Chondrocyte (in vitro differentiated cells): ENCODE measurements around the gene PDE9A. TPM values are rescaled to one million over a fixed set of nuclear protein-coding genes. Genes with fewer than 3 reads are reported as not detected.
"Not testable (repeated sequence)": the region's sequence is repeated elsewhere in the genome, so short reads cannot be mapped to it uniquely, and the experiment has no call there.

Experiments
- DNase-seq: peaks from one replicate; pipeline ENCODE4 v3.0.0; 2021; ENCODE audit warnings: mixed read lengths, low spot score
- H3K27ac Mint-ChIP-seq: one replicate; pipeline ENCODE4 v1.8.0; 2021; ENCODE audit warnings: mild to moderate bottlenecking, moderate library complexity, mixed read lengths; ENCODE audit not compliant: unreplicated experiment
- H3K27me3 Mint-ChIP-seq: 2 replicates; pipeline ENCODE4 v1.8.0; 2021; ENCODE audit warnings: low read depth, mixed read lengths
- H3K36me3 Mint-ChIP-seq: 2 replicates; pipeline ENCODE4 v1.8.0; 2021; ENCODE audit warnings: low read depth, mixed read lengths
- H3K4me1 Mint-ChIP-seq: 2 replicates; pipeline ENCODE4 v1.8.0; 2021; ENCODE audit warnings: low read depth, mild to moderate bottlenecking, mixed read lengths
- H3K4me3 Mint-ChIP-seq: one replicate; pipeline ENCODE4 v1.8.0; 2021; ENCODE audit warnings: mild to moderate bottlenecking, moderate library complexity, mixed read lengths; ENCODE audit not compliant: unreplicated experiment
- H3K9me3 Mint-ChIP-seq: 2 replicates; pipeline ENCODE4 v1.8.0; 2021; ENCODE audit warnings: low read depth, mixed read lengths
- total RNA-seq: library from RNA; stranded (reverse); gene quantifications from 3 replicates; pipeline ENCODE4 v1.2.1, GENCODE V29; 2021
- TF ChIP-seq, protein P1 (sequence below): fragments of 200-600 bp; sonication (generic); IDR thresholded peaks from 2 replicates; pipeline ENCODE4 v1.5.0; 2021; ENCODE audit warnings: antibody characterized with exemption, mild to moderate bottlenecking, moderate library complexity

PDE9A gene
- total RNA-seq, 1 donor from 2014 or later: 0.60 TPM

DNA sequence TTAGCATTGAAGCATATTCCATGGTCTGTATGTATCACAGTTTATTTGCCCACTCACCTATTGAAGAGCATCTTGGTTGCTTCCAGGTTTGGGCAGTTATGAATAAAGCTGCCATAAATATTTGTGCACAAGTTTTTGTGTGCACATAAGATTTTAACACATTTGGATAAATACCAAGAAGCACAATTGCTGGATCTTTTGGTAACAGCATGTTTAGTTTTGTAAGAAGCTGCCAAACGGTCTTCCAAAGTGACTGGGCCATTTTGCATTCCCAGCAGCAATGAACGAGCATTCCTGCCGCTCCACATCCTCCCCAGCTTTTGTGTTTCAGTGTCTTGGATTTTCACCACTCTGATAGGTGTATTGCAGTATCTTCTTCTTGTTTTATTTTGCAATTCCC lies 62.7 kb downstream of the PDE9A start:
- Mint-ChIP-seq H3K4me3 (no peak overlapping the region), H3K27me3 (peaks cover 27% of the 10 kb centered on the region), H3K9me3 (no peaks in the 10 kb centered on the region), H3K36me3 (no peaks in the 10 kb centered on the region), H3K4me1 (no peaks in the 10 kb centered on the region), H3K27ac (no peak overlapping the region)
- no peak for DNase-seq
- TF ChIP-seq, protein P1, sequence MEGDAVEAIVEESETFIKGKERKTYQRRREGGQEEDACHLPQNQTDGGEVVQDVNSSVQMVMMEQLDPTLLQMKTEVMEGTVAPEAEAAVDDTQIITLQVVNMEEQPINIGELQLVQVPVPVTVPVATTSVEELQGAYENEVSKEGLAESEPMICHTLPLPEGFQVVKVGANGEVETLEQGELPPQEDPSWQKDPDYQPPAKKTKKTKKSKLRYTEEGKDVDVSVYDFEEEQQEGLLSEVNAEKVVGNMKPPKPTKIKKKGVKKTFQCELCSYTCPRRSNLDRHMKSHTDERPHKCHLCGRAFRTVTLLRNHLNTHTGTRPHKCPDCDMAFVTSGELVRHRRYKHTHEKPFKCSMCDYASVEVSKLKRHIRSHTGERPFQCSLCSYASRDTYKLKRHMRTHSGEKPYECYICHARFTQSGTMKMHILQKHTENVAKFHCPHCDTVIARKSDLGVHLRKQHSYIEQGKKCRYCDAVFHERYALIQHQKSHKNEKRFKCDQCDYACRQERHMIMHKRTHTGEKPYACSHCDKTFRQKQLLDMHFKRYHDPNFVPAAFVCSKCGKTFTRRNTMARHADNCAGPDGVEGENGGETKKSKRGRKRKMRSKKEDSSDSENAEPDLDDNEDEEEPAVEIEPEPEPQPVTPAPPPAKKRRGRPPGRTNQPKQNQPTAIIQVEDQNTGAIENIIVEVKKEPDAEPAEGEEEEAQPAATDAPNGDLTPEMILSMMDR: no peak

DNA sequence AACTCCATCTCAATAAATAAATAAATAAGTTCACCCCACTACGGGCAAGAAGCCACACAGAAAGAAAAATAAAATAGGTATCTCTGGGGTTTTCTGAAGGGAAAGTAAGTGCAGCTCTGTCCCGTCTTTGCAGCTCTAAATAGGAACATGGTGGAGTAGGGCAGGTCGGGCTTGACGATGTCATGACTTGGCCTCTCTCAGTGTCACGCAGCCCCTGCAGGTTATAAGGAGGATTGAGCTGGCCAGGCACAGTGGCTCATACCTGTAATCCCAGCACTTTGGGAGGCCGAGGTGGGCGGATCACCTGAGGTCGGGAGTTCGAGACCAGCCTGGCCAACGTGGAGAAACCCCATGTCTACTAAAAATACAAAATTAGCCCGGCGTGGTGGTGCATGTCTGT lies 67.1 kb downstream of the PDE9A start:
- H3K27ac Mint-ChIP-seq, H3K36me3 Mint-ChIP-seq, DNase-seq, H3K9me3 Mint-ChIP-seq, H3K4me3 Mint-ChIP-seq: not testable (repeated sequence)
- H3K4me1 Mint-ChIP-seq: peaks cover 32% of the 10 kb centered on the region
- peaks cover 24% of the 10 kb centered on the region for H3K27me3 Mint-ChIP-seq

GRCh38 chr21:42721341-42721824 lies 68.0 kb downstream of the PDE9A start:
- Mint-ChIP-seq H3K4me3 (no peak overlapping the region), H3K9me3 (no peaks in the 10 kb centered on the region), H3K27ac (no peak overlapping the region), H3K4me1 (peaks cover 32% of the 10 kb centered on the region), H3K27me3 (peaks cover 25% of the 10 kb centered on the region), H3K36me3 (no peaks in the 10 kb centered on the region)
- DNase-seq: no peak
- TF ChIP-seq, protein P1: no peak

GRCh38 chr21:42722153-42722552 lies 68.7 kb downstream of the PDE9A start:
- no peak for DNase-seq
- H3K9me3 Mint-ChIP-seq: no peaks in the 10 kb centered on the region
- TF ChIP-seq, protein P1: no peak
- H3K4me3 Mint-ChIP-seq: no peak overlapping the region
- peaks cover 26% of the 10 kb centered on the region for H3K27me3 Mint-ChIP-seq
- no peaks in the 10 kb centered on the region for H3K36me3 Mint-ChIP-seq
- H3K4me1 Mint-ChIP-seq: peaks cover 32% of the 10 kb centered on the region
- H3K27ac Mint-ChIP-seq: no peak overlapping the region

- H3K36me3 Mint-ChIP-seq: no peaks in the 10 kb centered on the region
These were observed 69.5 kb downstream of the PDE9A start for GRCh38 chr21:42722808-42723473.

More at GRCh38 chr21:42722808-42723473, 69.5 kb downstream of the PDE9A start:
- Mint-ChIP-seq H3K9me3 (no peaks in the 10 kb centered on the region), H3K27ac (no peak overlapping the region), H3K4me3 (no peak overlapping the region), H3K27me3 (peaks cover 31% of the 10 kb centered on the region), H3K4me1 (peaks cover 32% of the 10 kb centered on the region)
- DNase-seq: no peak
- TF ChIP-seq, protein P1: no peak
